NCI-H2107 treated with DMSO at 0.1 percent for 48 hours (cell line): ENCODE data around the gene TEX19.
A peak's percentile ranks its signal among the peaks of the same experiment; 100 is the strongest.
"Not testable (repeated sequence)": the region's sequence is repeated elsewhere in the genome, so short reads cannot be mapped to it uniquely, and the experiment has no call there.

Source experiments
- DNase-seq: peaks from one replicate; lab custom pipeline; 2025; ENCODE audit not compliant: unreplicated experiment; lab: John Stamatoyannopoulos, UW

The TEX19 gene

DNA sequence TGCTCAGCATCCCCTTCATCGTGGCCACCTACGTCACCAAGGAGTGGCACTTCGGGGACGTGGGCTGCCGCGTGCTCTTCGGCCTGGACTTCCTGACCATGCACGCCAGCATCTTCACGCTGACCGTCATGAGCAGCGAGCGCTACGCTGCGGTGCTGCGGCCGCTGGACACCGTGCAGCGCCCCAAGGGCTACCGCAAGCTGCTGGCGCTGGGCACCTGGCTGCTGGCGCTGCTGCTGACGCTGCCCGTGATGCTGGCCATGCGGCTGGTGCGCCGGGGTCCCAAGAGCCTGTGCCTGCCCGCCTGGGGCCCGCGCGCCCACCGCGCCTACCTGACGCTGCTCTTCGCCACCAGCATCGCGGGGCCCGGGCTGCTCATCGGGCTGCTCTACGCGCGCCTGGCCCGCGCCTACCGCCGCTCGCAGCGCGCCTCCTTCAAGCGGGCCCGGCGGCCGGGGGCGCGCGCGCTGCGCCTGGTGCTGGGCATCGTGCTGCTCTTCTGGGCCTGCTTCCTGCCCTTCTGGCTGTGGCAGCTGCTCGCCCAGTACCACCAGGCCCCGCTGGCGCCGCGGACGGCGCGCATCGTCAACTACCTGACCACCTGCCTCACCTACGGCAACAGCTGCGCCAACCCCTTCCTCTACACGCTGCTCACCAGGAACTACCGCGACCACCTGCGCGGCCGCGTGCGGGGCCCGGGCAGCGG lies 15.7 kb downstream of the TEX19 start:
- no peak for DNase-seq

DNA sequence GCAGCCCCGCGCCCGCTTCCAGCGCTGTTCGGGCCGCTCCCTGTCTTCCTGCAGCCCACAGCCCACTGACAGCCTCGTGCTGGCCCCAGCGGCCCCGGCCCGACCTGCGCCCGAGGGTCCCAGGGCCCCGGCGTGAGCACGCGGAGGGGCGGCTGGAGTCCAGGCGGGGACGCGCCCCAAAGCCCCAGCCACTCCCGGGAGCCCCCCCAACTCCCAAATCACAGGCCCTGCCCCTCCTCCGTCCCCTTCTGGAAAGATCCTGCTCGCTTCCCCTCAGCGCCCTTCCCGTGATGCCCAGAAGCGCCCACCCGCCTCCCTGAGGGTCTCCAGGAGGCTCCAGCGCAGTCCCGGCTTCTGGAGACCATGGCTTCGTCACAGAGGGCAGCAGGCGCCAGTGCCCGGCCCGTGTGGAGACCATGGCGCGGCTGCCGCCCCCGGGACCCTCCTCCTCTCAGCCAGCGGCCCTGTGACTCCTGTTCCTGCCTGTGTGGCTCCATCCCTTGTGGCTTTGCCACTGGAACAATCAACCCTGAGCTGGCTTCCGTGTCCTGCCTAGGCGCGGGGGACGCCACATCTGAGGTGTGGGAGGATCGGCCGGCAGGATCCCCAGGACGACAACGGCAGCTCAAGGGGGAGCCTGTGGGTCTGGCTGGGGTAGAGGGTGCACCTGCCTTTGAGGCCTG lies 16.5 kb downstream of the TEX19 start:
- no peak for DNase-seq

DNA sequence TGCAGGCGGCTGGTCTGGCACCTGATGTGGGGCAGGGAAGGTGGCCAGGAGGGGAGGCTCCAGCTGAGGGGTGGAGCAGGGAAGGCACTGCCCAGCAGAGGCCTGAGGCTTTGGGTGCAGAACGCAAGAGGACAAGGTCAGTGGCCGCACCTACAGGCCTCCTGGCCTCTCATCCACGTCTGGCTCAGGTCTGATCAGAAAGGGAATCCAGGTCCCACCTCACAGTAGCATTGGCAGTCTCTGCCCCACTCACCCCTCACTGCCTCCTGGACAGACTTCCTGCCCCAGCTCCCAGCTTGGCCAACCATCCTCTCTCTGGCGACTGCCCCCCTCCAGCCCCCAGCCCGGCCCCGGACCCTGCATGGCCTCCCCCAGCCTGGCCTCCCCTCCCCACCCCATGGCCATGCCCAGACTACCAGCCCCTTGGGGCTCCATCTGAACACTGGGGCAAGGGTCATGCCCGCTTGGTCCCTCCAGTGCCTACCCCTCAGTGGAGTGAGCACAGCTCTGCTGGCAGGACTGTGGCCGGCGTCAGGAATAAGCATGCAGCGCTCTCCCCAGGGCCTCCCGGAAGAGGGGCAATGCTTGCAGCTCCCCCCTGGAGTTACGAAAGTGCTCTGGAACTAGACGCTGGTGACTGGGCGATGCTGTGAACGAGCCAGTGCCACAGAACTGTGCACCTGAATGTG lies 17.1 kb downstream of the TEX19 start:
- no peak for DNase-seq

DNA sequence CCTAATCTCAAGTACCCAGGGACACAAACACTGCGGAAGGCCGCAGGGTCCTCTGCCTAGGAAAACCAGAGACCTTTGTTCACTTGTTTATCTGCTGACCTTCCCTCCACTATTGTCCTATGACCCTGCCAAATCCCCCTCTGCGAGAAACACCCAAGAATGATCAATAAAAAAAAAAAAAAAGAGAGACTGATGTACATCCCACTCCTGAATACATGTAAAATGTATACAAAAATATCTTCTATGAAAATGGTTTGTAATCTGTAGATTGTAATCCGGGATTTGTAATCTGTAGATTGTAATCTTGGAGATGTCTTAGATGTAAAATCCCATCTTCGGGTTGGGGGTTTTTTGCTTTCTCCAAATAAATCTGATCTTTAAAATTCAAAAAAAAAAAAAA lies 18.2 kb downstream of the TEX19 start:
- DNase-seq, result not testable (repeated sequence)

DNA sequence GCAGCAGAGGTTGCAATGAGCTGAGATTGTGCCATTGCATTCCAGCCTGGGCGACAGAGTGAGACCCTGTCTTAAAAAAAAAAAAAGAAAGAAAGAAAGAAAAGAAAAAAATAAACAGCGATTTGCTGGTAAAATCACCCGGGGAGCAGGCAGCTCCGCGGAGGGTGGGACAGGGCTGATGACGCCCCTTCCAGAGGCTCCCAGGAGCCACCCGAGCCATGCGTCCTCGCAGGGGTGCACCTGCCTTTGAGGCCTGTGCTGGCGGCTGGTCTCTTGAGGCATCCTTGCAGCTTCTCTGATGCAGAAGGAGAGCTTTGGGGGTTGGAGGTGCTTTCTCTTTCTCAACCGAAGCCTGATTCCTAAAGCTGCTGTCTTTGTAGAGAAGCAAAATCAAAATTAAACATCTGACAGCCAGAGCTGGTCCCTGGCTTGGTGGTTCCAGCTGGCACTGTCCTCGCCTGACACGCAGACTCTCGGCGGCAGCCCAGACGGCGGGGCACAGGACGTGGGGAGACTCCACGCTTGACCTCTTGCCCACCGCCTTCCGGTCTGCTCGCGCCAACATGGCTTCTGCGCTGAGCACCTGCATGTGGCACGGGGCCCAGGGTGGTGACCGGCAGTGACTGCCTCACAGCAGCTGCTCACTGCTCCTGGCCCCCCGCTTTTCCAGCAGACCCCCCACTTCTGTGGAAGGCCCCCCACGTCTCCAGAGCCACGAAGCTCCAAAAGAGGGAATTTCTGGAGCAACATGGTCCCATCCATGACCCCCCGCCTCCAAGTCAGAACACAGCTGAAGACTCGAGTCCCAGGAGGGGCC lies 19.1 kb downstream of the TEX19 start:
- no peak for DNase-seq

DNA sequence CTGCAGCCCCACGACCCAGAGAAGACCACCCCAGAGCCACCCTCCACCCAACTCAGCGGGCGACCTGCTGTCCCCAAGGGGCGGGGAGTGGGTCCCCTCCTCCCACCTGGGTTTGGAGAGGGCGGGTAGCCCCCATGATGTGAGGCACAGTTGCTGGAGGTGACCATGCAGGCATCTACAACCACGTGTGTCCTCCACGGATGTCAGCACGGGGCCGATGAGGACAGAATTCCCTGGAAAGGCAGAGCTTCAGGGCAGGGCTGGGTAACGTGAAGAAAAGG lies 19.6 kb downstream of the TEX19 start:
- DNase-seq, result no peak

DNA sequence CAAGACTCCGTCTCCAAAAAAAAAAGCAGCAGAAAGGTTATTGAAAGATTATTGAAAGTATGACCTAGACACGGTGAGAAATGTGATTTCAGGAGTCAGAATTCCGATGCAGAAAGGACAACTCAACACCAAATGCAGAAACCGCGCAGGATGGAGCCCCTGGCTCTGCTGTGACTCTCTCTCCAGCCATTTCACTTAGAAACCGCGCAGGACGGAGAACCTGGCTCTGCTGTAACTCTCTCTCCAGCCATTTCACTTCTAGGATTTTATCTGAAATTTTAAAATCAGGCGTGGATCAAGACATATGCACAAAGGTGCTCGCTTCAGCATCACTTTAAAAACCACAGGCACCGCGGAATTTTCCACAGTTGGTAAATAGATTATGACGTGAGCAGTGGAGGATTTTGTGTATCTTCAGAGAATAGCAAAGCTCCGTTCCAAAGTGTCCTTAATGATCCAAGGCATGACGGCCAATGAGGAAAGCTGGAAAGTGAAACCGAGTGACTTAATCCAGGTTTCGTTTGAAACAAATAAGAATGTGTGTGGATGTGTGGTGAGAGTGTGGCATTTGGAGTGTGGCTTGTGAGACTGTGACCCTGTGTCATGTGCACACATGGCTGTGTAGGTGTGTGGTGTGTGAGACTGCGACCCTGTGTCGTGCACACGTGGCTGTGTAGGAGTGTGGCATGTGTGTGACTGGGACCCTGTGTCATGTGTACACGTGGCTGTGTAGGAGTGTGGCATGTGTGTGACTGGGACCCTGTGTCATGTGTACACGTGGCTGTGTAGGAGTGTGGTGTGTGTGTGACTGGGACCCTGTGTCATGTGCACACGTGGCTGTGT lies 22.0 kb downstream of the TEX19 start:
- peak; percentile 29 for DNase-seq

DNA sequence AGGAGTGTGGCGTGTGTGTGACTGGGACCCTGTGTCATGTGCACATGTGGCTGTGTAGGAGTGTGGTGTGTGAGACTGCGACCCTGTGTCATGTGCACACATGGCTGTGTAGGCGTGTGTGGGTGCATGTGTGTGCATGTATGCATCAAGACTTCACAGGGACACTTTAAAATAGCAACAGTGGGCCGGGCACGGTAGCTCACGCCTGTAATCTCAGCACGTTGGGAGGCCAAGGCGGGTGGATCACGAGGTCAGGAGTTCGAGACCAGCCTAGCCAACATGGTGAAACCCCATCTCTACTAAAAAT lies 22.6 kb downstream of the TEX19 start:
- not testable (repeated sequence) for DNase-seq

DNA sequence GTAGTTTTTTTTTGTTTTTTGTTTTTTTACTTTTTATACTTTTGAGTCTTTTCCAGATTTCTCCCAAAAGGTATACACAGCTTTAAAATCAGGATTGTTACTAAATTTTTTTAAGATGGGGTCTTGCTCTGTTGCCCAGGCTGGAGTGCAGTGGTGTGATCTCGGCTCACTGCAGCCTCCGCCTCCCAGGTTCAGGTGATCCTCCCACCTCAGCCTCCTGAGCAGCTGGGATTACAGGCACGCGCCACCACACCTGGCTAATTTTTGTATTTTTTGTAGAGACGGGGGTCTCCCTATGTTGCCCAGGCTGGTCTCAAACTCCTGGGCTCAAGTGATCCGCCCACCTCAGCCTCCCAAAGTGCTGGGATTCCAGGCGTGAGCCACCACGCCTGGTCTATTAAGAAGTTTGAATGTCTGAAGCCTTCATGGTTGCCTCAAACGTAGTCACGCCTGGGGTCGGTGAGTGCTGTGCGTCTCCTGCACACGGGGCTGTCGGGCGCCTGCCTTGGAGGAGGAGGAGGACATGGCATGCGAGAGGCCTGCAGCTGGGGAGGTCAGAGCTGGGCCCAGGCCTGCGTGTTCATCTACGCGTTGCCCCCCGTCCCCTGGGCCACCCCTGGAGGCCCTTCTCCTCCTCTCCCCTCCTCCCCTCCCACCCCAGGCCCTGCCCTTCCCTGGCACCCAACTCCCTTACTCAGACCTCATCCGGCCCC lies 23.3 kb downstream of the TEX19 start:
- not testable (repeated sequence) for DNase-seq

DNA sequence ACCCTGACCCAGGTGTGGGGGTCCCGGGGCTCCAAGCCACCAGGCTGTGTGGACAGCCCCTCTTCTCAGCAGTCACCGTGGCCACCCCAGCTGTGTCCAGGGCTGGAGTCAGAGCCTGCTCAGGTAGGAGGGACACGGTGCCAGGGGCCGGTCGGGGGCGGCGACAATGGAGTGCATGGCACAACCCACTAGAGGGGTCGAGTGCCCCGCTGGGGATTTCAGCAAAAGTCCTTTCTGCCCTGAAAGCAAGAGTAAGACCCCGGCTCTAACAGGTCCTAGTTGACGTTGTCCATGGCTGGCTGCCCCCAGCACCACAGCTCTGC lies 23.8 kb downstream of the TEX19 start:
- DNase-seq, result no peak

DNA sequence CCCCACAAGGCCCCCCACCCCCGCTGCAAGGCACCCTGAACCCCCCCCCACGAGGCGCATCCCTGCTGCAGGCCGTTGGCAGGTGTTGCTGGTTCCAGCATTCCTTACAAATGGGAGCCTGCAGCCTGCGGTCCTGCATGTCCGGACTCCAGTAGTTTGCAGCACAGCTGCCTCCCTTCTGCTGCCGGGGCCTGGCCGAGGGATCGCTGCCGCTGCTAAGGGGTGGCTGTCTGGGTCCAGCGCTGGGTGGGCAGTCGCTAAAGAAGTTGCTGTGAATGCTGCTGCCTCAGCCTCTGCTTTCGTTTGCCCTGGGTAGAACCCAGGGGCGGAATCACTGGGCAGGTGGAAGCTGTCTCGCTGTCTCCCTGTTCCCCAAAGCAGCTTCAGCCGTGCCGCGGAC lies 24.4 kb downstream of the TEX19 start:
- DNase-seq, result peak; percentile 26

DNA sequence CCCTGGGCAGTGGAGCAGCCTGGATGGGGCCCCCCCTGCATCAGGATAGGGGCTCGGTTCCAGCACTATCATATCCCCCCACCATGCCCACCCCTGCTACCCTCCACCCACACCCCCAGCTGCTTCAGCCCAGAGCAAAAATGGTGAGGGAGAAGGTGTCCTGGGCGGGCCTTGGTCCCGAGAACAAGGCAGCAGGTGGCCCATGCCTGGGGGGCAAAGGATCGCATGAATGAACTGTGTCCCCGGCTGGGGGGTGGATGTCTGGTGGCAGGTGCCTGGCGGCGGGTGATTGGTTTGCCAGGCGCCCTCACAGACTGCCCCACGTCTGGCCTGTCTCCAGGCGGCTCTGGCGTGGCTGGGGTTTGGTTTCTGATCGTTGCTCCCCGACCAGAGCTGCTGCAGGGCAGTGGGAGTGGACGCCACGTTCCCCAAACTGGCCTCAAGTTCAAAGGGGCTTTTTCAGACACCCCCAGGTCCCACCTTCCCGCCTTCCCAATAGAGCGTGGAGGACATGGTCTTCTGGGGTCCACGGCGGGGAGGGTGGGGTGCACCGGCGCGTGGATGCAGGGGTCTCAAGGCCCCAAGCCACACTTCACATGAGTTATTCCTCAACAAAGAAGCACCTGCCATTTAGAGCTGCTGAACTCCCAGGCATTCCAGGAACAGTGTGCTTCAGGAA lies 25.1 kb downstream of the TEX19 start:
- peak; percentile 25 for DNase-seq

DNA sequence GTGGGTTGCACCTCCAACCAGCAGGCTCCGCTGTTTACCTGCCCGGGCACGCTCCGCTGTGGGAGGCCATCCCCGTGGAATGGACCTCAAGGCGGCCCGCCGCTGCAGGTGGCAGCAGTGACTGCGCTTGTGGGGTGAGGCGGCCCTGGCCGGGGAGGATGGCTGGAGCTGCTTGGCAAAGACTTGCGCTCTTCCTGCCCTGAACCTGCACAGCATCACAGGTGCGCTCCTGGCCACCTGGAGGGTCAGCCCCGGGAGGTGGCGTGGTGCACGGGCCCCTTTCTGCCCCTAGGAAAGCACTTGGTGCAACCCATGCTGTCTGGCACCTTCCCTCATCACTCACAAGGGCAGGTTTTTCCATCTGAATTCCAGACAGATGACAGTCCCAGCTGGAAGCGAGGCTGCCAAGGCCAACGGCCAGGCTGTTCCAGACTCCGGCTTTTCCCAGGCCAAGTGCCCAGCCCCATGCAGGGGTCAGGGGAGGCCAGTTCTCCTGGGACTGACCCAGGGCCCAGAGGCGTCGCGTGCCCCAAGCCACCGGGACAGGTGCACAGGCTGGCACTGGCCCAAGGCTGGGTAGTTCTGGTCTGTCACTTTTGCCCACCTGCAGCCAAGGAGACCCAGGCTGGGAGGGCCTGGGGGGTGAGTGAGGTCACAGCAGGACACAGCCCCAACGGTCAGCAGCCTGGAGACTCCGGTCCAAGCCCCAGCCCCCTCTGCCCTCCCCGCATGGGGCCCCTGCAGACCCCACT lies 25.9 kb downstream of the TEX19 start:
- peak; percentile 81 for DNase-seq

DNA sequence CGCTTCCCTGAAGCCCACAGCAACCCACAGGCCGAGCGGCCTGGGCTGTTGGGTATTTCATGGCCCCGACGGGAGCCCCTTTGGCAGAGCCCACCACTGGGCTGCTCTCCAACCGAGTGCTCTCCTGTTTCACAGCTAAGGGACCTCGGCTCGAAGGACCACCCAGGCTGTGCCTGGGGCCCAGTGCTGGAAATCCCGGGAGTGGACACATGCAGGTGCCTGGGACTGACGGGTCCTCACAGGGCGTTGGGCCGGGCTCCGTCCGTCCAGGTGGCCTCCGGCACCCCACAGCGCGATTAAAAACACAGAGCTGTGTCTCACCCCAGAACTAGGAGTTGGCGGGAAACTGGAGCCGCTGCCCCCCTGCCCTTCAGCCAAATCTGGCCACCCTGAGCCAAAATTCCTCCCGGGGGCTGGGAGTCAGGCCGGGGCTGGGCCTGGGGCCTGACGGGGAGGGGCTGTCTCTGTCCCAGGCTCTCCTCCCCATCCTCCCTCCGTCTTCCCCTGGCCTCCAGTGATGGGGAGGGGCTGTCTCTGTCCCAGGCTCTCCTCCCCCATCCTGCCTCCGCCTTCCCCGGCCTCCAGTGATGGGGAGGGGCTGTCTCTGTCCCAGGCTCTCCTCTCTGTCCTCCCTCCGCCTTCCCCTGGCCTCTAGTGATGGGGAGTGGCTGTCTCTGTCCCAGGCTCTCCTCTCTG lies 26.7 kb downstream of the TEX19 start:
- no peak for DNase-seq

DNA sequence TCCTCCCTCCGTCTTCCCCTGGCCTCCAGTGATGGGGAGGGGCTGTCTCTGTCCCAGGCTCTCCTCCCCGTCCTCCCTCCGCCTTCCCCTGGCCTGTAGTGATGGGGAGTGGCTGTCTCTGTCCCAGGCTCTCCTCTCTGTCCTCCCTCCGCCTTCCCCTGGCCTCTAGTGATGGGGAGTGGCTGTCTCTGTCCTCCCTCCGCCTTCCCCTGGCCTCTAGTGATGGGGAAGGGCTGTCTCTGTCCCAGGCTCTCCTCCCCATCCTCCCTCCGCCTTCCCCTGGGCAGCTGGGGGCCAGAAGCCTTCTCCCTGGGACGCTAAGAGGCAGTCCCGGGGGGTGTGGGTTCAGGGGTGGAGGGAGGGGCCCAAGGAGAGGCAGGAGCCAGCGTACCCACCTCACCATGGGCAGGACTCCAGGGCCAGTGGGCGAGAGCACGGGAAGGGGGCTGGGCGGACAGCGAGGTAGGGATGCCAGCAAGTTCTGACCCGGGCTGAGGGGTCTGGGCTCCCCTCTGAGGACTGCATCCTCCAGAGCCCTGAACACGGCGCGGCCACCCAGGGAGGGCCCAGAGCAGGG lies 27.3 kb downstream of the TEX19 start:
- no peak for DNase-seq

DNA sequence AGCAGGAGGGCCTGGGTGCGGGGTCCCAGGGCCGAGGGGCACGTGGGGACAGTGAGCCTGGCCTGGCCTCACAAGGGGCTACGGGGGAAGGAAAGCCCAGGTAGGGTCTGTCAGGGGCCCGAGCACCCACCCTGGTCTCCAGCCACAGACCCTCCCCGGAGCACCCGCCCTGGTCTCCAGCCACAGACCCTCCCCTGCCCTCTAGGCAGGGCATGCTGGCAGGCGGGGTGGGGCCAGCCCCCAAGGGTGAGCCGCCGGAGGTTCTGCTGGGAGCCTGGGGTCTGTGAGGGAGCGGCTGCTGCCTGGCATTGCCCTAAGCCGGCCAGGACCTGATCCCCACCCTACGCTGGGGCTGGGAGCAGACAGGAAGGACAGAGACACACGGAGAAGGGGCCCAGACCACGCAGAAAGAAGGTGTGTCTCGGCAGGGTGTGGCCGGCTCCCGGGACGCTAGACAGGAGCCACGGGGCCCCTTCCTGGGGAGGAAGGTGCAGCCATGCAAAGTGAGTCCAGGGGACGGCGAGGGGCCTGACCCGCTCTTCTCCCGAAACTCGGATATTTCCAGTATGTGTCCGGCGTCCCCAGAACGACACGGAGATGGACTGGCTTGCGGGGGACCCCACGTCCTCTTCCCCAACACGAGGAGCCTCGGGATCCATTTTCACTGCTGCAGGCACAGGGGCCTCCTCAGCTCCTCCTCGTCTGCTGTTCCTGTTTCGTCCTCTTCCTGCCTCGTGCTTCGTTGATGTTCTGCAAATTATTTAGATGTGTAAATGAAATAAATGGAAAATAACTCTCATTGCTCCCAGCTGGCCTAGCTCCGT lies 28.0 kb downstream of the TEX19 start:
- no peak for DNase-seq

DNA sequence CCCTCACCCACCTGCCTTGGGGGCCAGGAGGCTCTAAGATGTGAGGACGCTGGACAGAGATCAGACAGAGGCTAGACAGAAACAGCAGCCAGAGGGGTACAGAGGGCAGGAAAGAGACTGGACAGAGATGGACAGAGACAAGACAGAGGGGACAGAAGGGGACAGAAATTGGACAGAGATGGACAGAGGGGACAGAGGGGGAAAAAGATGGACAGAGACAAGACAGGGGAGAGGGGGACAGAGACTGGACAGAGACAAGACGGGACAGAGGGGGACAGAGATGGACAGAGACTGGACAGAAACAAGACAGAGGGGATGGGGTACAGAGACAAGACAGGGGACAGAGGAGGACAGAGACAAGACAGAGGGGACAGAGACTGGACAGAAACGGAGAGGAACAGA lies 28.7 kb downstream of the TEX19 start:
- DNase-seq, result no peak
